Measurements from ENCODE around the gene VTI1A. TPM values are rescaled to one million over a fixed set of nuclear protein-coding genes. Genes with fewer than 3 reads are reported as not detected.

Gene VTI1A
- total RNA-seq, 6 experiments from 2014 or later, result 11.2 to 26.2 (median 12.3) TPM

GRCh38 chr10:112677689-112678088 lies 230.7 kb downstream of the VTI1A start:
- no peak for ATAC-seq
- Histone ChIP-seq H3K36me3 (no peaks in the 10 kb centered on the region), H3K27ac (no peak overlapping the region), H3K4me1 (no peaks in the 10 kb centered on the region), H3K9me3 (no peaks in the 10 kb centered on the region), H3K4me3 (no peak overlapping the region), H3K27me3 (no peaks in the 10 kb centered on the region)
- no peak for TF ChIP-seq POLR2A (IDR thresholded peaks at IDR 0.05)
- TF ChIP-seq CTCF (IDR thresholded peaks at IDR 0.05), result no peak
- DNase-seq, result no peak
- WGBS (ENCODE audit: insufficient coverage, low coverage, low lambda C conversion rate, missing lambda C conversion rate), result 72% methylated on average over 3 of the region's 5 CpGs
- intact Hi-C loops (cut with DNase I), result no loop called here

- ATAC-seq (no peak), DNase-seq (no peak)
- TF ChIP-seq CTCF (IDR thresholded peaks at IDR 0.05), result no peak
- no peak for TF ChIP-seq POLR2A (IDR thresholded peaks at IDR 0.05)
- Histone ChIP-seq H3K27ac (no peak overlapping the region), H3K9me3 (no peaks in the 10 kb centered on the region), H3K27me3 (no peaks in the 10 kb centered on the region), H3K36me3 (no peaks in the 10 kb centered on the region), H3K4me3 (no peak overlapping the region), H3K4me1 (no peaks in the 10 kb centered on the region)
- intact Hi-C loops (cut with DNase I), result no loop called here
- 81% methylated on average over 7 of the region's 7 CpGs for WGBS (ENCODE audit: insufficient coverage, low coverage, low lambda C conversion rate, missing lambda C conversion rate)
Measured at GRCh38 chr10:112678581-112678980, 231.6 kb downstream of the VTI1A start.

- Histone ChIP-seq H3K36me3 (no peaks in the 10 kb centered on the region), H3K4me3 (no peak overlapping the region), H3K9me3 (no peaks in the 10 kb centered on the region), H3K4me1 (no peaks in the 10 kb centered on the region), H3K27me3 (no peaks in the 10 kb centered on the region), H3K27ac (no peak overlapping the region)
- intact Hi-C loops (cut with DNase I), result no loop called here
- TF ChIP-seq POLR2A (IDR thresholded peaks at IDR 0.05), result no peak
- no peak for TF ChIP-seq CTCF (IDR thresholded peaks at IDR 0.05)
- DNase-seq (no peak), ATAC-seq (no peak)
- WGBS (ENCODE audit: insufficient coverage, low coverage, low lambda C conversion rate, missing lambda C conversion rate), result 78% methylated on average over 3 of the region's 3 CpGs
Measured at GRCh38 chr10:112678987-112679386, 232.0 kb downstream of the VTI1A start.

- H3K27me3 ChIP-seq, result no peaks in the 10 kb centered on the region
- intact Hi-C loops (cut with DNase I), result no loop called here
- no peaks in the 10 kb centered on the region for H3K36me3 ChIP-seq
- TF ChIP-seq POLR2A (IDR thresholded peaks at IDR 0.05) (no peak), CTCF (IDR thresholded peaks at IDR 0.05) (no peak)
- H3K4me1 ChIP-seq, result no peaks in the 10 kb centered on the region
- ATAC-seq (no peak), DNase-seq (no peak)
- H3K27ac ChIP-seq, result no peak overlapping the region
- WGBS (ENCODE audit: insufficient coverage, low coverage, low lambda C conversion rate, missing lambda C conversion rate), result 87% methylated on average over 2 of the region's 2 CpGs
- no peak overlapping the region for H3K4me3 ChIP-seq
- no peaks in the 10 kb centered on the region for H3K9me3 ChIP-seq
Measured at GRCh38 chr10:112679392-112679791, 232.4 kb downstream of the VTI1A start.

GRCh38 chr10:112680586-112680985 lies 233.6 kb downstream of the VTI1A start:
- TF ChIP-seq CTCF (IDR thresholded peaks at IDR 0.05) (no peak), POLR2A (IDR thresholded peaks at IDR 0.05) (no peak)
- no CpG with 5 or more reads among the region's 1 CpG for WGBS (ENCODE audit: insufficient coverage, low coverage, low lambda C conversion rate, missing lambda C conversion rate)
- intact Hi-C loops (cut with DNase I), result no loop called here
- Histone ChIP-seq H3K27ac (no peak overlapping the region), H3K4me1 (no peaks in the 10 kb centered on the region), H3K27me3 (no peaks in the 10 kb centered on the region), H3K4me3 (no peak overlapping the region), H3K9me3 (no peaks in the 10 kb centered on the region), H3K36me3 (no peaks in the 10 kb centered on the region)
- DNase-seq, result no peak
- ATAC-seq, result no peak
